B cell (primary cell): ENCODE measurements around the gene LPAR4. TPM values are rescaled to one million over a fixed set of nuclear protein-coding genes. Genes with fewer than 3 reads are reported as not detected.

Source experiments
- ATAC-seq: fragments of 200-7000 bp; cut with Tn5 transposase; one replicate; pipeline ENCODE4 v1.10.0; 2021; ENCODE audit warnings: low read depth, mild to moderate bottlenecking, moderate number of reproducible peaks, moderate library complexity
- CTCF ChIA-PET: fragments of 350-600 bp; sonication (Branson Sonifier 250); formaldehyde crosslinking; loops from one replicate; lab custom pipeline; 2021; ENCODE audit warnings: antibody characterized with exemption, inconsistent platforms; lab: Charles Lee
- POLR2A ChIA-PET: fragments of 350-600 bp; sonication (Branson Sonifier 250); formaldehyde crosslinking; loops from one replicate; lab custom pipeline; 2021; ENCODE audit warnings: antibody characterized with exemption; lab: Charles Lee
- DNase-seq: peaks from one replicate; pipeline ENCODE4 v3.0.0; 2013
- H2AFZ ChIP-seq: 2 replicates; pipeline ENCODE4 v1.6.1; 2012; ENCODE audit warnings: mild to moderate bottlenecking, low read depth, low read length; ENCODE audit not compliant: insufficient read depth, poor library complexity, severe bottlenecking
- H3K27ac ChIP-seq, 2 donors: 1 replicate in 1 of 2; 2 replicates in 1 of 2; pipeline ENCODE4 v1.5.1; 2012 to 2013; ENCODE audit warnings: low read length in 2 of 2, mild to moderate bottlenecking in 2 of 2, moderate library complexity in 1 of 2
- H3K27me3 ChIP-seq, 4 experiments: fragments of 200-600 bp in 1 of 4; sonication (generic) in 1 of 4; replicated peaks in 1 of 4; 1 replicate in 2 of 4; 2 replicates in 2 of 4; pipeline versions ENCODE4 v1.6.1 to v1.7.0; 2013 to 2016; ENCODE audit warnings: low read length in 3 of 4, mild to moderate bottlenecking in 2 of 4, mixed read lengths in 1 of 4, moderate library complexity in 1 of 4; ENCODE audit not compliant: insufficient read depth in 4 of 4, control insufficient read depth in 3 of 4; ENCODE audit errors: control extremely low read depth in 1 of 4
- H3K36me3 ChIP-seq, 2 experiments: replicated peaks in 1 of 2; 1 replicate in 1 of 2; 2 replicates in 1 of 2; pipeline versions ENCODE4 v1.6.1 to v1.7.1; 2013; ENCODE audit warnings: low read length in 1 of 2; ENCODE audit not compliant: insufficient read depth in 2 of 2, control insufficient read depth in 1 of 2; ENCODE audit errors: control extremely low read depth in 1 of 2, extremely low read depth in 1 of 2
- H3K4me1 ChIP-seq, 2 donors: fragments of 200-600 bp in 1 of 2; sonication (generic) in 1 of 2; 1 replicate in 1 of 2; 2 replicates in 1 of 2; pipeline versions ENCODE4 v1.5.1 to v1.6.1; 2013 to 2017; ENCODE audit warnings: low read length in 2 of 2; ENCODE audit not compliant: control insufficient read depth in 2 of 2, insufficient read depth in 2 of 2
- H3K4me2 ChIP-seq: replicated peaks from 2 replicates; pipeline ENCODE3; 2012; ENCODE audit warnings: mild to moderate bottlenecking, low read depth, low read length; ENCODE audit not compliant: poor library complexity, severe bottlenecking
- H3K4me3 ChIP-seq, 5 experiments: fragments of 200-600 bp in 1 of 5; sonication (generic) in 1 of 5; 1 replicate in 3 of 5; 2 replicates in 2 of 5; pipeline versions ENCODE4 v1.5.1 to v1.7.0; 2011 to 2016; ENCODE audit warnings: low read length in 4 of 5, mild to moderate bottlenecking in 4 of 5, low read depth in 2 of 5, control low read depth in 1 of 5, moderate library complexity in 1 of 5; ENCODE audit not compliant: insufficient read depth in 1 of 5; ENCODE audit errors: control extremely low read depth in 1 of 5, extremely low read depth in 1 of 5
- H3K79me2 ChIP-seq: fragments of 200-600 bp; sonication (generic); one replicate; pipeline ENCODE4 v1.6.0; 2016; ENCODE audit warnings: low read length; ENCODE audit not compliant: control insufficient read depth, insufficient read depth
- H3K9ac ChIP-seq: fragments of 200-600 bp; sonication (generic); 2 replicates; pipeline ENCODE4 v1.6.1; 2017; ENCODE audit warnings: mild to moderate bottlenecking, low read length, moderate library complexity
- H3K9me3 ChIP-seq, 3 donors: one replicate each; pipeline versions ENCODE4 v1.6.1 to v1.7.1; 2013; ENCODE audit warnings: low read length in 2 of 3; ENCODE audit not compliant: control insufficient read depth in 2 of 3, insufficient read depth in 1 of 3; ENCODE audit errors: control extremely low read depth in 1 of 3
- H4K20me1 ChIP-seq: 2 replicates; pipeline ENCODE4 v1.6.0; 2012; ENCODE audit warnings: mild to moderate bottlenecking, low read length; ENCODE audit not compliant: insufficient read depth, control insufficient read depth, poor library complexity, severe bottlenecking
- H3K27ac Mint-ChIP-seq: one replicate; pipeline ENCODE4 v1.8.0; 2021; ENCODE audit warnings: mixed read lengths
- H3K27me3 Mint-ChIP-seq: one replicate; pipeline ENCODE4 v1.8.0; 2021; ENCODE audit warnings: mixed read lengths
- H3K4me1 Mint-ChIP-seq: one replicate; pipeline ENCODE4 v1.8.0; 2021; ENCODE audit warnings: mixed read lengths
- H3K4me3 Mint-ChIP-seq: one replicate; pipeline ENCODE4 v1.8.0; 2021; ENCODE audit warnings: mixed read lengths
- H3K9me3 Mint-ChIP-seq: one replicate; pipeline ENCODE4 v1.8.0; 2022; ENCODE audit warnings: mixed read lengths; ENCODE audit not compliant: insufficient read depth
- CTCF ChIP-seq: fragments of 200-600 bp; IDR thresholded peaks from one replicate; pipeline ENCODE4 v1.8.0; 2022; ENCODE audit warnings: antibody characterized with exemption, mild to moderate bottlenecking
- EZH2 ChIP-seq: IDR thresholded peaks from 2 replicates; pipeline ENCODE4 v1.6.1; 2012; ENCODE audit warnings: borderline replicate concordance, low read depth, mild to moderate bottlenecking, moderate library complexity, low read length; ENCODE audit not compliant: insufficient read depth, poor library complexity, severe bottlenecking
- WGBS: methylation state at CpG from one replicate; pipeline ENCODE4 v1.1.5; 2013; ENCODE audit warnings: missing lambda C conversion rate; ENCODE audit not compliant: insufficient coverage; 5-methylcytosine and 5-hydroxymethylcytosine counted together
- intact Hi-C: fragments of 100-400 bp; cut with micrococcal nuclease; formaldehyde crosslinking; loops from one replicate; pipeline ENCODE4 v1.10.0; 2022
- polyA plus RNA-seq: library from polyadenylated mRNA; depleted of rRNA; stranded (reverse); fragments of >200 nt; gene quantifications from 2 replicates; pipeline ENCODE4 v1.2.3, GENCODE V29; 2012
- total RNA-seq, 2 donors: library from RNA; stranded (reverse); fragments of 120-200 nt in 1 of 2; gene quantifications; 1 replicate in 1 of 2; 2 replicates in 1 of 2; pipeline versions ENCODE4 v1.2.3 to v1.2.4, GENCODE V29; 2013 to 2022

LPAR4 gene
- total and polyA plus RNA-seq, 2 donors (not counting 1 experiment from before 2014, with no cell fraction given), result 0.03 TPM; not detected in 1

- Mint-ChIP-seq H3K27me3 (no peaks in the 10 kb centered on the region), H3K4me3 (no peak overlapping the region), H3K4me1 (no peaks in the 10 kb centered on the region), H3K9me3 (no peaks in the 10 kb centered on the region), H3K27ac (no peak overlapping the region)
- Histone ChIP-seq H3K9me3 (no peaks in the 10 kb centered on the region), H3K4me1 (no peaks in the 10 kb centered on the region), H3K4me3 (no peak overlapping the region), H3K36me3 (no peaks in the 10 kb centered on the region), H3K79me2 (no peaks in the 10 kb centered on the region), H4K20me1 (no peaks in the 10 kb centered on the region), H2AFZ (no peak overlapping the region), H3K27ac (no peak overlapping the region), H3K4me2 (no peak overlapping the region), H3K27me3 (no peaks in the 10 kb centered on the region), H3K9ac (no peak overlapping the region)
- ChIA-PET CTCF (no interaction called here), POLR2A (no interaction called here)
- TF ChIP-seq EZH2 (no peak), CTCF (no peak)
- DNase-seq (no peak), ATAC-seq (no peak)
- intact Hi-C loops, result no loop called here
These were observed 22.4 kb downstream of the LPAR4 start for GRCh38 chrX:78769946-78770345.

- no peaks in the 10 kb centered on the region for H3K79me2 ChIP-seq
- ChIA-PET CTCF (no interaction called here), POLR2A (no interaction called here)
- H3K9me3 ChIP-seq, result peaks cover 0 to 5% (median 3%) of the 10 kb centered on the region in 3 donors
- Mint-ChIP-seq H3K4me3 (no peak overlapping the region), H3K9me3 (peaks cover 3% of the 10 kb centered on the region), H3K27me3 (no peaks in the 10 kb centered on the region), H3K27ac (no peak overlapping the region), H3K4me1 (peaks cover 13% of the 10 kb centered on the region)
- H3K4me1 ChIP-seq, result no peaks in the 10 kb centered on the region
- no peaks in the 10 kb centered on the region for H4K20me1 ChIP-seq
- no CpG with 5 or more reads among the region's 1 CpG for WGBS
- ATAC-seq (no peak), DNase-seq (no peak)
- H3K4me3 ChIP-seq, result no peak overlapping the region
- intact Hi-C loops, result no loop called here
- no peaks in the 10 kb centered on the region for H3K36me3 ChIP-seq
- H3K27me3 ChIP-seq, result no peaks in the 10 kb centered on the region
- no peak overlapping the region for H3K9ac ChIP-seq
- H3K27ac ChIP-seq, result no peak overlapping the region
- TF ChIP-seq CTCF (no peak), EZH2 (no peak)
- H3K4me2 ChIP-seq, result no peak overlapping the region
- no peak overlapping the region for H2AFZ ChIP-seq
These were observed 49.4 kb downstream of the LPAR4 start for GRCh38 chrX:78796916-78797315.
